Right lobe of liver (tissue), 6 donors: ENCODE results near the gene ADH7. TPM values are rescaled to one million over a fixed set of nuclear protein-coding genes. Genes with fewer than 3 reads are reported as not detected.

Experiments
- ATAC-seq, 4 donors: fragments of 200-7000 bp; cut with Tn5 transposase; one replicate each; pipeline ENCODE4 v1.9.1; 2020; ENCODE audit warnings: mild to moderate bottlenecking in 4 of 4, moderate library complexity in 4 of 4
- DNase-seq, 3 donors: peaks; one replicate each; pipeline ENCODE4 v3.0.0-alpha.2; 2020
- H3K27ac ChIP-seq, 3 donors: fragments of 200-600 bp; one replicate each; pipeline ENCODE4 v1.8.0; 2022
- H3K27me3 ChIP-seq, 2 donors: fragments of 200-600 bp; one replicate each; pipeline ENCODE4 v1.8.0; 2022
- H3K36me3 ChIP-seq, 4 donors: fragments of 200-600 bp; sonication (generic) in 1 of 4; one replicate each; pipeline versions ENCODE4 v1.5.1 to v1.8.0; 2017 to 2022; ENCODE audit warnings: control low read depth in 1 of 4
- H3K4me1 ChIP-seq, 4 donors: fragments of 200-600 bp; sonication (generic) in 1 of 4; one replicate each; pipeline versions ENCODE4 v1.5.1 to v1.8.0; 2017 to 2022; ENCODE audit warnings: control low read depth in 1 of 4
- H3K4me3 ChIP-seq, 3 donors: fragments of 200-600 bp; one replicate each; pipeline ENCODE4 v1.8.0; 2022
- H3K9me3 ChIP-seq, 4 donors: fragments of 200-600 bp; sonication (generic) in 1 of 4; one replicate each; pipeline versions ENCODE4 v1.5.1 to v1.8.0; 2017 to 2022; ENCODE audit warnings: control low read depth in 1 of 4
- POLR2A ChIP-seq: fragments of 450-650 bp; IDR thresholded peaks from one replicate; pipeline ENCODE4 v1.6.1; 2017; ENCODE audit warnings: antibody characterized with exemption, mild to moderate bottlenecking
- WGBS: methylation state at CpG from one replicate; pipeline ENCODE4 v1.1.6; 2018; ENCODE audit warnings: low coverage, low lambda C conversion rate; ENCODE audit not compliant: insufficient coverage; ENCODE audit errors: missing lambda C conversion rate; 5-methylcytosine and 5-hydroxymethylcytosine counted together
- intact Hi-C, 2 donors: fragments of 100-400 bp; cut with DNase I; formaldehyde crosslinking; loops; one replicate each; pipeline versions ENCODE4 v1.11.2 to v1.14.1; 2022
- total RNA-seq, 6 experiments: library from RNA; depleted of rRNA in 2 of 6; stranded (reverse); fragments of >200 nt in 2 of 6; fragmentation: NEBNext Ultra II Directional in 3 of 6; extraction: Animal tissue kit (Norgen Biotek cat#: 25700) in 3 of 6; gene quantifications; one replicate each; pipeline versions ENCODE4 v1.1.0 to v1.2.4, GENCODE V29; 2016 to 2023
- TF ChIP-seq, protein P1 (sequence below), 4 donors: fragments of 200-600 bp in 3 of 4; fragments of 450-650 bp in 1 of 4; IDR thresholded peaks; one replicate each; pipeline versions ENCODE4 v1.5.1 to v1.8.0; 2016 to 2022; ENCODE audit warnings: antibody characterized with exemption in 4 of 4, mild to moderate bottlenecking in 2 of 4
- donor health status: DM: no; HTN: yes; CAD: no.
- donor health status: DM: no; HTN: no; CAD: no.
- donor health status: DM: no; HTN: no; CAD: no.
- donor health status: DM: no; HTN: yes; CAD: no.
- donor health status: DM: no; HTN: yes; CAD: no.

ADH7 gene
- total RNA-seq, 6 experiments from 2014 or later, result 0.42 TPM; not detected in 5

DNA sequence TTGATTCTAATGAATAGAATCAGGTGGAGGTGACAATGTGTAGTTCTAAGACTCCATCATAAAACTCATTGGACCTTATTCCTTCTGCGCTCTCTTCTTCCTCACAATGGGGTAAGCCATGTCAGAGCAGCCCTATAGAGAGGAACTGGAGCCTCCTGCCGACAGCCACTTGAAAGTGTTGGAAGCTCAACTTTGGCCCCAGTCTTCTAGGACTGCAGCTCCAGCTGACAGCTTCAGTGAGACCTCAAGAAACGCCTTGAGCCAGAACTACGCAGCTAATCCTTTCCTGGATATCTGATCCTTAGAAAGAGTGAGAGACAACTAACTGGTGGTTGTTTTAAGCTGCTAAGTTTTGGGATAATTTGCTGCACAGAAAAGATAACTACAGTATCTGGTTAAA lies 22.1 kb upstream of the ADH7 start:
- Histone ChIP-seq H3K36me3 (no peaks in the 10 kb centered on the region), H3K4me1 (peaks cover 0 to 31% (median 11%) of the 10 kb centered on the region in 4 donors), H3K27ac (no peak overlapping the region), H3K27me3 (no peaks in the 10 kb centered on the region), H3K9me3 (peaks cover 0 to 6% (median 0%) of the 10 kb centered on the region in 4 donors), H3K4me3 (no peak overlapping the region)
- intact Hi-C loops, result no loop called here
- no peak for ATAC-seq
- 53% methylated on average over 2 of the region's 4 CpGs for WGBS
- TF ChIP-seq, protein P1, sequence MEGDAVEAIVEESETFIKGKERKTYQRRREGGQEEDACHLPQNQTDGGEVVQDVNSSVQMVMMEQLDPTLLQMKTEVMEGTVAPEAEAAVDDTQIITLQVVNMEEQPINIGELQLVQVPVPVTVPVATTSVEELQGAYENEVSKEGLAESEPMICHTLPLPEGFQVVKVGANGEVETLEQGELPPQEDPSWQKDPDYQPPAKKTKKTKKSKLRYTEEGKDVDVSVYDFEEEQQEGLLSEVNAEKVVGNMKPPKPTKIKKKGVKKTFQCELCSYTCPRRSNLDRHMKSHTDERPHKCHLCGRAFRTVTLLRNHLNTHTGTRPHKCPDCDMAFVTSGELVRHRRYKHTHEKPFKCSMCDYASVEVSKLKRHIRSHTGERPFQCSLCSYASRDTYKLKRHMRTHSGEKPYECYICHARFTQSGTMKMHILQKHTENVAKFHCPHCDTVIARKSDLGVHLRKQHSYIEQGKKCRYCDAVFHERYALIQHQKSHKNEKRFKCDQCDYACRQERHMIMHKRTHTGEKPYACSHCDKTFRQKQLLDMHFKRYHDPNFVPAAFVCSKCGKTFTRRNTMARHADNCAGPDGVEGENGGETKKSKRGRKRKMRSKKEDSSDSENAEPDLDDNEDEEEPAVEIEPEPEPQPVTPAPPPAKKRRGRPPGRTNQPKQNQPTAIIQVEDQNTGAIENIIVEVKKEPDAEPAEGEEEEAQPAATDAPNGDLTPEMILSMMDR (IDR thresholded peaks at IDR 0.05), result no peak
- no peak for TF ChIP-seq POLR2A
- no peak for DNase-seq

GRCh38 chr4:99447513-99447912 lies 12.4 kb upstream of the ADH7 start:
- DNase-seq, result no peak
- H3K27me3 ChIP-seq, result no peaks in the 10 kb centered on the region
- intact Hi-C loops, result no loop called here
- H3K4me1 ChIP-seq, result peaks cover 0 to 11% (median 0%) of the 10 kb centered on the region in 4 donors
- no peak overlapping the region for H3K4me3 ChIP-seq
- 74% methylated on average over 3 of the region's 3 CpGs for WGBS
- TF ChIP-seq, protein P1 (IDR thresholded peaks at IDR 0.05), result no peak
- TF ChIP-seq POLR2A, result no peak
- peak overlapping the region in 1 of 3 donors; percentile 9 for H3K27ac ChIP-seq
- no peaks in the 10 kb centered on the region for H3K36me3 ChIP-seq
- peaks cover 0 to 6% (median 0%) of the 10 kb centered on the region in 4 donors for H3K9me3 ChIP-seq
- ATAC-seq, result peak in 2 of 4 donors; percentile 24 to 66

- H3K27ac ChIP-seq, result peak overlapping the region in 1 of 3 donors; percentile 9
- H3K4me1 ChIP-seq, result peaks cover 0 to 11% (median 0%) of the 10 kb centered on the region in 4 donors
- TF ChIP-seq POLR2A, result no peak
- TF ChIP-seq, protein P1 (IDR thresholded peaks at IDR 0.05), result no peak
- H3K4me3 ChIP-seq, result no peak overlapping the region
- DNase-seq (no peak), ATAC-seq (peak in 3 of 4 donors; percentile 43 to 75 (median 72))
- WGBS, result 2% methylated on average over 3 of the region's 3 CpGs
- no peaks in the 10 kb centered on the region for H3K27me3 ChIP-seq
- H3K36me3 ChIP-seq, result no peaks in the 10 kb centered on the region
- intact Hi-C loops, result no loop called here
- peaks cover 0 to 1% (median 0%) of the 10 kb centered on the region in 4 donors for H3K9me3 ChIP-seq
These were observed 11.9 kb upstream of the ADH7 start for GRCh38 chr4:99447079-99447478.

DNA sequence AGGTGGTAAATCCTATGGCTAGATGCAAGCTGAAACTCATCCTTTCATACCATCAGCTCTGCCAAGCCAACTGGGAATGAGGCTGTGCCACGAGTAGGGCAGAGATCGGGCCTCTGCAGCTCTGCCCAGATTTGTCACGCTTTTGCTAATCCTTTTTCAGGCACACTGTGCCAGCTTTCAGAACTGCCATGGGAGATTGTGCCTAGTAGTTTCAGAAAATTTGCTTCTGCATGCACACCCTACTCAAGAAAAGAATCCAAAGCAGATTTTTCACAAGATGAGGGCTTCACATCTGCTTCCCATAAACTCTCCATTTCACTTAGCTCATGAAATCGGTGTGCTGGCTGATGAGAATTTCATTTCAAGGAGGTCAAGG lies 3.3 kb upstream of the ADH7 start:
- ATAC-seq (no peak), DNase-seq (no peak)
- Histone ChIP-seq H3K4me1 (peaks cover 0 to 12% (median 0%) of the 10 kb centered on the region in 4 donors), H3K27ac (no peak overlapping the region), H3K4me3 (no peak overlapping the region), H3K27me3 (no peaks in the 10 kb centered on the region), H3K36me3 (no peaks in the 10 kb centered on the region), H3K9me3 (no peaks in the 10 kb centered on the region)
- TF ChIP-seq, protein P1 (IDR thresholded peaks at IDR 0.05), result no peak
- no peak for TF ChIP-seq POLR2A
- intact Hi-C loops, result no loop called here
- 71% methylated on average over 4 of the region's 4 CpGs for WGBS
